Stimulated activated effector memory CD8-positive, alpha-beta T cell treated with anti-CD3 and anti-CD28 coated beads, Interleukin-12 subunit alpha, Interleukin-12 subunit beta, amount 100 ng/mL, for 72 hours (primary cell): ENCODE measurements around the gene HIP1.
"Not testable (repeated sequence)": the region's sequence is repeated elsewhere in the genome, so short reads cannot be mapped to it uniquely, and the experiment has no call there.

Source experiments
- ATAC-seq: fragments of 150-1000 bp; cut with Tn5 transposase; 2 replicates; pipeline ENCODE4 v1.10.0; 2021
- DNase-seq, 2 donors: peaks; one replicate each; pipeline ENCODE4 v3.0.0; 2021 to 2022; ENCODE audit warnings: low spot score in 2 of 2
- H3K27ac Mint-ChIP-seq: one replicate; pipeline ENCODE4 v1.8.0; 2022; ENCODE audit warnings: mild to moderate bottlenecking, mixed read lengths
- H3K36me3 Mint-ChIP-seq: one replicate; pipeline ENCODE4 v1.8.0; 2022; ENCODE audit warnings: mild to moderate bottlenecking, mixed read lengths
- H3K4me1 Mint-ChIP-seq: one replicate; pipeline ENCODE4 v1.8.0; 2022; ENCODE audit warnings: mixed read lengths
- H3K4me3 Mint-ChIP-seq: one replicate; pipeline ENCODE4 v1.8.0; 2022; ENCODE audit warnings: mild to moderate bottlenecking, mixed read lengths
- H3K9me3 Mint-ChIP-seq: one replicate; pipeline ENCODE4 v1.8.0; 2022; ENCODE audit warnings: mixed read lengths

The HIP1 gene

DNA sequence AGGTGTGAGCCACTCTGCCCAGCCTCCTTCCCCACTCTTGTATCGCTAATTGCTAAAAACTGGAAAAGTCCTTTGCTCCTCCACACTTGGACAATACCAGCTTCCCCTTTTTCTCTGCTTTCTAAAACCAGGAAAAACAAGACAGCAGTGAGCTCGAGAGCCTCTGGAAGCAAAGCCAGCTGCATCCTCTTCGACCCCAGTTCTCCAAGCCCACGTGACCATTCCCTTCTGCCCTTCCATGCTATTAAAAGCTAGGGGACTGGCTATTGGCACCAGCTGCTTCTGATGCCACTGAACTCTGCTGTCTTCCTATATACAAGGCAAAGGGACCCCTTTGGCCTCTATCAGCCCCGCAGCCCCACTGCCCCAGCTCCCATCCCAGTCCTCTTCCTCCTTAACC is 154.4 kb downstream of the HIP1 start:
- ATAC-seq (no peak), DNase-seq (no peak)
- Mint-ChIP-seq H3K9me3 (no peaks in the 10 kb centered on the region), H3K27ac (no peak overlapping the region), H3K4me1 (no peaks in the 10 kb centered on the region), H3K4me3 (no peak overlapping the region), H3K36me3 (peaks cover 13% of the 10 kb centered on the region)

DNA sequence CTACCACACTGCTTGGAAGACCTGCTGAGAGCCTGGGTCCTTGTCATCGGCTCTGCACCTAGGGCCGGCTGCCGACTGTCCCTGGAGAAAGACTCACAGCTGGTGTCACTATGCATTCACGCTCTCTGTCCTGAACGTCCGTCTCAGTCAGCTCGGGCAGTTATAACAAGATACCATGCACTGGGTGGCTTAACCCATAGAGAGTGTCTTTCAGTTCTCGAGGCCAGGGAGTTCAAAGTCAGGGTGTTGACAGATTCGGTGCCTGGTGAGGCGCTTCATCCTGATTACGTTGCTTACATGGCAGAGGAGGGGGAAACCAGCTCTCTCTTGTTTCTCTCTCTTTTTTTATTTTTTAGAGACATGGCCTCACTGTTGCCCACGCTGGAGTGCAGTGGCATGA is 155.5 kb downstream of the HIP1 start:
- H3K4me1 Mint-ChIP-seq, result no peaks in the 10 kb centered on the region
- DNase-seq (no peak), ATAC-seq (no peak)
- no peaks in the 10 kb centered on the region for H3K9me3 Mint-ChIP-seq
- peaks cover 13% of the 10 kb centered on the region for H3K36me3 Mint-ChIP-seq
- H3K27ac Mint-ChIP-seq, result no peak overlapping the region
- no peak overlapping the region for H3K4me3 Mint-ChIP-seq

- H3K9me3 Mint-ChIP-seq, result no peaks in the 10 kb centered on the region
- ATAC-seq (no peak), DNase-seq (no peak)
- H3K4me3 Mint-ChIP-seq, result no peak overlapping the region
- peak overlapping the region; percentile 29 for H3K27ac Mint-ChIP-seq
- no peaks in the 10 kb centered on the region for H3K36me3 Mint-ChIP-seq
- H3K4me1 Mint-ChIP-seq, result no peaks in the 10 kb centered on the region
Observed at GRCh38 chr7:75579899-75580298, 158.8 kb downstream of the HIP1 start.

DNA sequence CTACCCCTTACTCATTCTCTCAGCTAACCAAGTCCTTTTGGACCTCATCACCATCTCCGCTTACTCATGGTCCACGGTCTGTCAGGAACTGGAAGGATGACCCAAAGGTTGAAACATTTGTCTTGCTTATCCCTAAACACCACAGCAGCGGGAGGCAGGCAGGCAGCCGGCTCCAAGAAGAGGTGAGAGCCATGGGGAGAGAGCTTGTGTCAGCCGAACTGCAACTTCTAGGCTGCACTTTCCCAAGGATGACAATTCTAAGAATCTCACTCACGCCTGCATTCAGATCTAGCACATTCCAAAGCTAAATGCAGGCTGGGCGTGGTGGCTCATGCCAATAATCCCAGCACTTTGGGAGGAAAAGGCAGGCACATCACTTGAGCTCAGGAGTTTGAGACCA is 160.7 kb downstream of the HIP1 start:
- DNase-seq (no peak), ATAC-seq (no peak)
- Mint-ChIP-seq H3K27ac (no peak overlapping the region), H3K36me3 (no peaks in the 10 kb centered on the region), H3K4me3 (no peak overlapping the region), H3K4me1 (peaks cover 5% of the 10 kb centered on the region), H3K9me3 (no peaks in the 10 kb centered on the region)

GRCh38 chr7:75575488-75576121 is 163.1 kb downstream of the HIP1 start:
- Mint-ChIP-seq H3K4me3 (no peak overlapping the region), H3K36me3 (no peaks in the 10 kb centered on the region), H3K9me3 (no peaks in the 10 kb centered on the region), H3K4me1 (peaks cover 5% of the 10 kb centered on the region), H3K27ac (no peak overlapping the region)
- no peak for DNase-seq
- no peak for ATAC-seq

- Mint-ChIP-seq H3K36me3 (no peaks in the 10 kb centered on the region), H3K9me3 (no peaks in the 10 kb centered on the region), H3K4me3 (no peak overlapping the region), H3K4me1 (peaks cover 5% of the 10 kb centered on the region), H3K27ac (no peak overlapping the region)
- ATAC-seq, result no peak
- no peak for DNase-seq
Observed at GRCh38 chr7:75573477-75574019, 165.2 kb downstream of the HIP1 start.

GRCh38 chr7:75572814-75573213 is 165.9 kb downstream of the HIP1 start:
- Mint-ChIP-seq H3K4me3 (no peak overlapping the region), H3K9me3 (no peaks in the 10 kb centered on the region), H3K4me1 (peaks cover 5% of the 10 kb centered on the region), H3K36me3 (no peaks in the 10 kb centered on the region), H3K27ac (no peak overlapping the region)
- DNase-seq, result no peak
- no peak for ATAC-seq

DNA sequence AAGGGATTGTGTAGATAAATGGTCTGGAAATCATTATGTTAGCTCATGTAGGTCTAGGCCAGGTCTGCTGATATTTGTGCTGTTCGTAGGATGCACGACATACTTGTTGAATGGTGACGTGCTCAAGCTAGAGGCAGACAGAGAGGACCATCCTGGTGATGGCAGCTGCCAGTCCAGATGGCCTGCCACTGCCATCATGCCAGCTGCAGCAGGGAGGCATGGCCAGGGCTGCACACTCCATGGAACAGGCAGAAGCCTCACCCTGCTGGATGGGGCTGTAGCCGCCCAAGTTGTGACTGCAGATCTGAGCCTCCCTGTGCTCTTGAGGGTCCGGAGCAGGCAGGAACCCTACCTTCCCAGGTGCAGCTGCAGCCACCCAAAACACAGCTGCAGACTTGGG is 166.3 kb downstream of the HIP1 start:
- H3K36me3 Mint-ChIP-seq, result no peaks in the 10 kb centered on the region
- H3K27ac Mint-ChIP-seq, result no peak overlapping the region
- H3K4me3 Mint-ChIP-seq, result no peak overlapping the region
- ATAC-seq (no peak), DNase-seq (no peak)
- H3K4me1 Mint-ChIP-seq, result peaks cover 5% of the 10 kb centered on the region
- no peaks in the 10 kb centered on the region for H3K9me3 Mint-ChIP-seq

DNA sequence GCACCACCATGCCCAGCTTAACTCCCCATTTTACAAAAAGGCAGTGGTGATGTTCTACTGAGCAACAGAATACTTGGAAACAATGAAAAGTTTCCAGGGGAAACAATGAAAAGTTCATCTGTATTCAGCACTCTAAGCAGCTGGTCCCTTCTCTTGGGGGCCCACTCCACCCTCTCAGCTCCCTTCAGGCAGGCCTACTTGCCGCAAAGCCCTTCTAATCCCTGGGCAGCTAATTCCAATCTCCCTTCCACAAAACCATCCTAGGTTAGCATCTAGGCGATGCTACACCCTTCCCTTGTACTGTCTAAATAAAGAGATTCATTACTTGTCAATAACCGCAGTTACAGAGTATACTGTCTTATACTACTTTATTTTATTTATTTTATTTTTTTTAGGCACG is 167.5 kb downstream of the HIP1 start:
- DNase-seq (no peak), ATAC-seq (no peak)
- H3K36me3 Mint-ChIP-seq, result peaks cover 5% of the 10 kb centered on the region
- H3K4me1 Mint-ChIP-seq, result peaks cover 5% of the 10 kb centered on the region
- no peaks in the 10 kb centered on the region for H3K9me3 Mint-ChIP-seq
- H3K27ac Mint-ChIP-seq, result no peak overlapping the region
- no peak overlapping the region for H3K4me3 Mint-ChIP-seq

GRCh38 chr7:75569629-75570282 is 169.0 kb downstream of the HIP1 start:
- H3K9me3 Mint-ChIP-seq, H3K4me1 Mint-ChIP-seq, H3K36me3 Mint-ChIP-seq, DNase-seq, ATAC-seq, H3K4me3 Mint-ChIP-seq, H3K27ac Mint-ChIP-seq: not testable (repeated sequence)

DNA sequence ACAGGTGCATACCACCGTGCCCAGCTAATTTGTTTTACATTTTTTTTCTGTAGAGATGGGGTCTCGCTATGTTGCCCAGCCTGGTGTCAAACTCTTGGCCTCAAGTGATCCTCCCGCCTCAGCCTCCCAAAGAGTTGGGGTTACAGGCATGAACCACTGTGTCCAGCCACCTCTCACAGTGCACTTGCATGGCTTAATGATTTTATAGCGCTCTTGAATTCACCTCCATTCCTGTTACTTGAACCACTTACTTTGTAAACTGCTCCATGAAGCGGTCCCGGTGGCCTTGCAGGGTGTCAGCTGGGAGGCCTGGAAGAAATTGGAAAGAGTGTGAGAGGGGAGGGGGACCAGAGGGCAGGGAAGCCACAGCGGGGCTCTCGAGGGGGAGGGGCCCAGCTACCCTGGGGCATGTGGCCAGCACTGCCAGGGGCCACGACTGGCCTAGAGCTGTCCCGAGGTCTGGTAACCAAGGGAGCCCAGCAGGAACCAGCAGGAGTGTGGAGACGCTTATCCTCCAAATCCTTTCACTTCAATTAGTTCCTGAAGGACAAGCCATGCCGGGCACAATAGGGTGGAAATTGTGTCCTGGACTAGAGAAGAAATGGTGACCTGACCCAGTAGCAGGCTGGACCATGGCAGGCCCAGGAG is 170.7 kb downstream of the HIP1 start:
- ATAC-seq (no peak), DNase-seq (no peak)
- Mint-ChIP-seq H3K4me3 (no peak overlapping the region), H3K36me3 (peaks cover 5% of the 10 kb centered on the region), H3K4me1 (no peaks in the 10 kb centered on the region), H3K27ac (no peak overlapping the region), H3K9me3 (no peaks in the 10 kb centered on the region)

DNA sequence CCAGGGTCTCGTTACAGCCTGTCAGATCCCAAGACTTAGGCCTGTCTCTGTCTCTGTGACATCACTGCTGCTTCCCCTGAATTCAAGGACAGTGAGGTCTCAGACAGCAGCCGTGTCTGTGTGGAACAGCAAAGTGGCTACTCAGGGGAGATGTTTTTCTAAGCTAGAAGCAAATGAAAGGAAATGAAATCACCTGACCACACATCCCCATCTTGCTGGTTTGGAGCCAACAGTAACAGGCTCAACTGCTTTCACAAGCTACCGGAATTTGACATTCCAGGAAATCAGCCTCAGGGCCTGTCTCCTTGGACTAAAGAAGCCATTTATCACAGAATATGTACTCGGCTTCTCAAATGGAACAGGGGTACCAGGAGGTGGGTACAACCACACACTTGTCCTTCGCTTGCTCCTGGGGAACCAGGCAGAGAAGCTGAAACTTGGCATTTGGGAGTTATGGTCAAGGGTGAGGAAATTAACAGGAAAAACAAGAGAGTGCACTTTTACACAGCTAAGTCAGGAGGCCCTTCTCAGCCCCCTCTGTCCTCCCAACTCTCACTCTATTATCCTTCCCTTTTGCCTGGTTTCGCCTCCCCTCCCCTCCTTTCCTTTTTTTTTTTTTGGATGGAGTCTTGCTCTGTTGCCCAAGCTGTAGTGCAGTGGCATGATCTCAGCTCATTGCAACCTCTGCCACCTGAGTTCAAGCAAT is 173.5 kb downstream of the HIP1 start:
- ATAC-seq (no peak), DNase-seq (no peak)
- Mint-ChIP-seq H3K27ac (no peak overlapping the region), H3K4me3 (no peak overlapping the region), H3K9me3 (no peaks in the 10 kb centered on the region), H3K4me1 (no peaks in the 10 kb centered on the region), H3K36me3 (peaks cover 10% of the 10 kb centered on the region)

- Mint-ChIP-seq H3K36me3 (peaks cover 10% of the 10 kb centered on the region), H3K9me3 (no peaks in the 10 kb centered on the region), H3K27ac (no peak overlapping the region), H3K4me1 (no peaks in the 10 kb centered on the region), H3K4me3 (no peak overlapping the region)
- no peak for DNase-seq
- ATAC-seq, result no peak
Observed at GRCh38 chr7:75563171-75563570, 175.6 kb downstream of the HIP1 start.

- Mint-ChIP-seq H3K4me1 (no peaks in the 10 kb centered on the region), H3K27ac (no peak overlapping the region), H3K4me3 (no peak overlapping the region), H3K36me3 (peaks cover 17% of the 10 kb centered on the region), H3K9me3 (no peaks in the 10 kb centered on the region)
- ATAC-seq (no peak), DNase-seq (no peak)
Observed at GRCh38 chr7:75559976-75560365, 178.8 kb downstream of the HIP1 start.

- Mint-ChIP-seq H3K4me3 (no peak overlapping the region), H3K4me1 (no peaks in the 10 kb centered on the region), H3K27ac (no peak overlapping the region), H3K9me3 (no peaks in the 10 kb centered on the region), H3K36me3 (peaks cover 22% of the 10 kb centered on the region)
- DNase-seq, result no peak
- ATAC-seq, result no peak
Observed at GRCh38 chr7:75559355-75559975, 179.3 kb downstream of the HIP1 start.
